HG03196 (cell line): ENCODE data around the gene PPP1R9B.

Source experiments
- ATAC-seq: cut with Tn5 transposase; IDR thresholded peaks from one replicate; pipeline ENCODE4 v1.9.1; 2021; ENCODE audit not compliant: unreplicated experiment

The PPP1R9B gene

DNA sequence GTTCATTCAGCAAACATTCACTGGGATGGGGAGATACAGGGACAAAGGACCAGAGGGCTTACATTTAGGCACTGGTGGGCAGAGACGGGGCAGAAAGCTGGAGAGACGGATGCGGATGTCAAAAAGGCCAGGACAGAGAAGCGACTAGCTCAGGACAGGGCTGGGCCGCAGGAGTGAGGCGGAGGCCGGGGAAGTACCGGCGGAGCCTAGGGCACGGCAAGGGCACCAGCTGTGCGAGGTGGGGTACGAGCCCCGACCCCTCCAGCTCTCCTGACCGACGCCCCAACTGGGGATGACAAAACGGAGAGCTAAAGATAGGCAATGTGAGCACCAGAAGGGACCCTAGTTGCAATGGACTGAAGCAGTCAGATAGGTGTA, 11.4 kb upstream of the PPP1R9B start:
- ATAC-seq, result no peak

DNA sequence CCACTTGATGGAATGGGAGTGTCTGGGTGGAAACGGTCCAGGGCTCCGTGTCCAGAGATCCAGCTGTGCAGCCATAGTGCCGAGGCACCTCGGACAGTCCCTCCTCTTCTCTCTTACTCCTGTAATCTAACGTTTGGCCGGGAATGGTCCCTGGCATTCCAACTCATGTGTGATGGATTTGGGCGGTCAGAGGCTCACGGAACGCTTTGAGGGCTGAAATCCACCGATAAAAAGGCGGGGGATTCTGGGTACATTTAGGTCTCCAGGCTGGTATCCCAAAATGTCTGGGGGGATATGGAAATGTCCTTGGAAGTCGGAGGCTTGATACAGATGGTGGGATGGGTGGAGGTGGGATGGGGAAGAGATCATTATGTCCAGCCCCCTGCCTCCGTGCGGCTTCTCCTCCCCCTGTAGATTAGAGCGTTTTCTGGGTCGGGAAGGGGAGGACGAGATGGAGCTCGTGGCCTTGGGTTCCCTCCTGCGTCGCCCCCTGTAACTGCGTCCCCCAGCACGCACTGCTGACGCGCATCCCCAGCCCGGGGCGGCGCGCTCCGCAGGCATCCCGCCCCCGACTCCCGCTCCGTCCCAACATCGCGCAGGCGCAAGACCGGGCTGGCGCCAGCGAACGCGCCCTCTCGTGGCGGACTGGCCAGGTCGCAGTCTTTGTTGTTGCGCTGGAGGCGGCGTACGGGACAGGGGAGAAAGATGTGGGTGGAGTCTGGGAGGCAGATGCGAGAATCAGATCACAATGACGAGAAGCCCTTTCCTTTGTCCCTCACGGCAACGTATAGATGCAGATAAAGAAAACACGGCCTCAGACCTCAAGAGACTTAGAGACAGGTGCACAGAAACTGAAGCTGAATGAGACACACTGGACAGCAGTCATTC, 10.8 kb upstream of the PPP1R9B start:
- ATAC-seq, result peak; percentile 73

DNA sequence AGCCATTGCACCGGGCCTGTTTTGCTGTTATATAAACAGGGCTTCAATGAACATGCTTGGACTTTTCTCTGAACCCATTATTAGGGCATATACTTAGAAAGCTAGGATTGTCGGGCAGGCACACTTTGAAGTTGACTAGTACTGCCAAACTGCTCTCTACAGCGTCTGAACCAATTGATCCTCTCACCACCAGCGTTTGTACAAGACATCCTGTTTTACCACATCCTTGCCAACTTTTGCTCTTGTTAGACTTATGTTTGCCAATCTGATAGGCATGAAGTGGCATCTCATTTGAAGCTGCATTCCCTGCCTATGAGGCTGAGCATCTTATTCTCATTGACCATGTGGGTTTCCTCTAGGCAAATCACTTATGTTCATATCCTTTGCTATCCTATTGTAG, 7.4 kb upstream of the PPP1R9B start:
- ATAC-seq, result no peak

DNA sequence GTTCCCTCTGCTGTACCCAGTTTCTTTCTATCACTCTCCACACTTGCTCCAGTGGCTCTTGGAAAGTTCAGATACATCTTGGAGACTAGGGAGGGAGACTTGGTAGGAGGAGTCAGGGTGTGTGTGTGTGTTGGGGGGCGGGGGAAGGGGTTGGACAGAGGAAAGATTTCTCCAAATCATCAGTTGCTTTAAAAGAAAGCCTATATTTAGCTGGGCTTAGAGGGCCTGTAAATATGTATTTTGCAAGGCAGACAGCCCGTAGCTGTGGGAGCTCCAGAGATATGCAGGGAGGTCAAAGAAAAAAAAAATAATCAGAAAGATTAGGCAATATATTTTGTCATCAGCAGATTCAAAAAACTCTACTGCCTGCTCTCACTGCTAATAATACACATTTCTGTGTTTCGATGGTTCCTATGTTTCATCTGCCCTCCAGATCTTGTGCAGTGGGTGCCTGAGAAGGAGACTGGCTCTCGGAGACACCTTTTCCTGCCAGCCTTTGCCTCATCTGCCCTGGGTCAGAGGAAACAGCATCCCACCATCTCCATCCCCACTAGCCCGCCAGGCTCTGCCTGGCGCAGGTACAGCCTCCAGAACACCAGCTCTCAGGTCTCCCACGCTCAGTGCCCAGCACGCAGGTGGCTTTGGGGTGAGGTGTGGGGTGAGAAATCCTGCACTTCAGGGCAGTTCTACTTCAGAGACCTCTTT, 4.8 kb upstream of the PPP1R9B start:
- no peak for ATAC-seq

DNA sequence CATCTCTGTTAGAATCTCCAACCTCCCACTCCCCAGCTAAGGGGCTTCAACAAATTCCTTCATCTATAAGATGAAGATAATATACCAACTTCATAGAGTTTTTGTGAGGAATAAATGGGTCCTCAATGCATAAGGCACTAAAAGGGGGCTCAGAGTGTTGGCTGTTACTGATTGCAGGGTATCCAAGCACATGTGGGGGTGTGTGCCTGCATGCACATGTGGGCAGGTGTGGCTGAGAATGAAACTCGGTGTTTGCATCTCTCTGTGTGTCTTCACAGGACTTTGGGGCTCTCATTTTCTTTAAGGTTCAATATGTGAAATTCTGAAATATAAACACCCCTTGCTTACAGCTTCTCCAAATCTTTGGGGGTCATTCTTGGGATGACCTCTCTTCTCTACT, 4.1 kb upstream of the PPP1R9B start:
- ATAC-seq, result no peak

DNA sequence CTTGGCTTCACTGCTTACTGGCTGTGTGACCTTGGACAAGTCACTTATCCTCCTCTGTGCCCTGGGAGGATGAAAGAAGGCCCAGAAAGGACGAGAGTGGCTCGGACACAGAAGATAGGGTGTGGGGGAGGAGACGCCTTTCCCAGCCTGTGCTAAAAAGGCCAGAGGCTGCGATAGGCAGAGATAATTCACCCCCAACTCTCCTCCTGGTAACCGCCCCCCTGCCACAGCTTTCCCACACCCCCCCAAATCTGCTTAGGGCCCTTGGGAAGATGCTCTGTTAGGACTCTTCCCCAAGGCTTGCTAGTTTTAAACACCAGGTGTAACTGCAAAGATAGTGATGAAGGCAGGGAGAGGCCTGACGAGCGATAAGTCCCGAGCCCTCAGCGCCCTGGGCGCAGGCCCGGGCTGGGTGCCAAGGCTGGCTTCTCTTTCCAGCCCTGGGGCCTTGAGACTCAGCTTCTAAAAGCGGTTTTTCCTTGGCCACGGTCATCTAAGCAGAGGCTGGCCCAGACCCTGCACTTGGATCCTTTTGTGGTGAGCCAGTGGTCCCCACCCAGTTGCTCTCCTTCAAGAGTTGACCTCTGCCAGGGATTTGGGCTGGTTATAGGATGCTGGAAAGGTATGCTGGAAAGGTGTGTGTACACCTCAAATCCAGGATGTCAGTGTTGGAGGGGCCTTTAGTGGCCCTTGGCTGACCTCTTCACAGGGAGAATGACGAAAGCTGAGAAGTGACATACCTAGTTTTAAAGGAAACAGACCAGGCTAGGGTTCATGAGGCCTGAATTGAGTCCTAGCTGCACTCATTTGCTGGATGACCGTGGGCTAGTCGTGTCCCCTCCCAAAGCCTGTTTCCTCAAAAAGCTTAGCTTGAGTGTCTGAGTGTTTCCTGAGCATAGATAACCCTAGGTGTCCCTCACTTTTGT, 3.4 kb upstream of the PPP1R9B start:
- no peak for ATAC-seq

DNA sequence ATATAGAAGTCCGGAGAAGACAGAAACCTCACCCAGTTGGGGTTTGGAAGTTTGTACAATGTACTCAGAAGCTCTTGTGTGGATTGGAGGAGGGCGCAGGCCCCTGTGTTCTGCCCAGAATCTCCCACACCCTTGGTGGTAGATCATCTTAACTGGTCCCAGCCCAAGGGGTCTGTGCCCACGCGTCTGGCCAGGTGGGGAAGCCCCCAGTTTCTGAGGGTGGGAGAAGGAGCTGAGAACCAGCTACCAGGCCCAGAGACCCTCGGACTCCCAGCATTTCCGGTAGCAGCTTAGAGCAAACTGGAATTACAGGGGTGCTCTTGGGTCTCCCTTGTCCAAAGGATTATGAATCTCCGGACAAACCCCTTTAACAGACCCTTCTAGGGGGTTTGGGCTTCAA, 2.3 kb upstream of the PPP1R9B start:
- ATAC-seq, result no peak

DNA sequence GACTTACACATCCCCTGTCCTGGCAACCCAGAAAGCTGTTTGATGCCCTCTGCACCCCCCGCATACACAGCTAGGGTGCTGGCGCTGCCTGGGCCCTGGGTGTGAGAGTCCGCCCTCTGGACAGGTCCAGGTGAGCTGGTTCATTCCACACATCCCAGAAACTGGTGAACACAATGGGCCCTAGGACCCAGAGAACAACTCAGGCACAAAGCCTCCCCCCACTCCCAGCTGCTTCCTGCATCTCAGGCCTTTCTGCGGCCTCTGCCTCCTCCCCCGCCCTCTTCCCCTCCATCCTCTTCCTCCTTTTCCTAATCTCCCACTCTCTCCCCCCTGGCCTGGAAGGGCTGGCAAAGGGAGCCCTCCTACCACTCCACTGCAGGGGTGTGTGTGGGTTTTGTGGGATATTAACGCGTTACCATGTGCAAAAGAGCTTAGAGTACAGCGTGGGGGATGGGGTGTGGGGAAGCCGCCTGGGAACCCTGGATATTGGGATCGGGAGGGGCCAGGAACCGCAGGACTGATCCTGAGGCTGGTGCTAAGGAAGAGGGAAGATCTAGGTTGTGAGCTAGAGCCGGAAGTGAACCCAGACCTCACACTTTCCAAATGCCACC, 1.6 kb upstream of the PPP1R9B start:
- peak; percentile 26 for ATAC-seq

DNA sequence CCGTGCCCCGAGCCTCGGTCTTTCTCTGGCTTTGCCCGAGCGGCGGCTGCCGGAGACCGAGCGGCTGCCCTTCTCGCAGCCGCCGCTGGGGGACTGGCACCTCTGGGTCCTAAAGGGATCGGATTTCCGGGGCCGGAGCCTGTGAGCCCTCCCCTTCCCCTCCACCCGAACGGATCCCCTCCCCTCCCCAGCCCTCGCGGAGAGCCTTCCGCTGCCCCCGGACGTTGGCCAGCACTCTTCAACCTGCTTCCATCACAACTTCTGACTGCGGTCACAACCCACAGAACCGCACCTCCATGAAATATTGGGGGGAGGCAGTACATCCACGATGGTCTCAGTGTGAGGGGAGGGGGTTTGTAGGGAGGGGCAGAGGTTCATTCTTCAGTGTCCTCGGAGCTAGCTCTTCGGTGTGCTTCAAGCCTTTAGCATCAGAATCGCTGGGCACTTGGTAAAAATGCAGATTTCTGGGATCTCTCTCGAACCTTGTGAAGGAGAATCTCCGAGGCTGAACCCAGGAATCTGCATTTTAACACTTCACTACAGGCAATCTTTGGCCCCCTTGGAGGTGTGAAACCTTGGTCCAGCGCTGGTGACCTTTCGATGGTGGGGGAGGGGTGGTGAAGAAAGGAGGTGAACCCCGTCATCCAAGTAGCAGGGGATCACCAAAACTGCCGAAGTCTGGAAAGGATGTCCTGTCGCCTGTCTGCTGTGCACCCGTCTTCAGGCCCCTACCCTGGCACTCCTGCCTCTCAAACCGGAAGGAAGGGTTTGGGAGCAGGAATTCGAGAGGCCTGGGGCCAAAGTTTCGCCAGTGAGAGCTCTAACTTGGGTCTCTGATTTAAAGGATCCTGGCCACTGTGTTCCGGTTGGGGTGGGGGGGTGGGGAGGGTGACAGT, 812 bp upstream of the PPP1R9B start:
- peak; percentile 40 for ATAC-seq

DNA sequence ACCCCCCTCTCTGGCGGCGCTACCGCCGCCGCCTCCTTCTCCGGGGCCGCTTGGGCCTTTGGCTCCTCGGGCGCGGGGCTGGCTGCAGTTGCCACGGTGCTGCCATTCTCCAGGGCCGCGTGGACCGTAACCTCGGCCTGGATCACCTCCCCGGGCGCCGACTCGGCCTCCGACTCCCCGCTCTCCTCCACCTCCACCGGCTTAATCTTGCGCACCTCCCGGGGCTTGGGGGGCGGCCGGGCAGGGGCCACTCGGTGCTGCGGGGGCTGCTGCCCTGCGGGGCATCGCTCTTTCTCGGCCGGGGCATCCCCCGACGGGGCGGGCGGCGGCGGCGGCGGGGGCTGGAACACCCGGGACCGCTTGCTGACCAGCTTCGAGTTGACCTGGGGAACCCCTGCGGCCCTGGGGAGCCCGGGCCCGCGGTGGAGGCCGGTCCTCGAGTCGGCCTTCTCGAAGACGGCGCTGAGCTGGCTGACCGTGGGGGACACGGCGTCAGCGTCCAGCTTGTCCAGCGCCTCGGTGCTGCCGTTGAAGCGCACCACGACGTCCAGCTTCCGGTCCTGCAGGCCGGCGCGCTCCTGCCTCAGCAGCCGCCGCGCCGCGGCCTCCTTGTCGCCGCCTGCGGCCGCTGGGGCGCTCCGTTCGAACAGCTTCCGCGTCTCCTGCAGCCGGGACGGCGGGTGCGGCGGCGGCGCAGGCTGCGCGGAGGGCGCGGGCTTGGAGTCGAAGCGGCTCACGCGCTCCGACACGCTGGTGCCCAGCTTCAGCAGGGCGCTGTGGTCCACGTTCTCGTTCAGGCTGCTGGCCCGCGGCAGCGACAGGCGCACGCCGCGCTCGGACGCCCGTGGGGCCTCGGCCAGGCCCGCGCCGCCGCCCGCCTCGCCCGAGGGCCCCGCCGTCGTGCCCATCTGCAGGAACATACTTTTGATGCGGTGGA, 792 bp downstream of the PPP1R9B start:
- ATAC-seq, result no peak

DNA sequence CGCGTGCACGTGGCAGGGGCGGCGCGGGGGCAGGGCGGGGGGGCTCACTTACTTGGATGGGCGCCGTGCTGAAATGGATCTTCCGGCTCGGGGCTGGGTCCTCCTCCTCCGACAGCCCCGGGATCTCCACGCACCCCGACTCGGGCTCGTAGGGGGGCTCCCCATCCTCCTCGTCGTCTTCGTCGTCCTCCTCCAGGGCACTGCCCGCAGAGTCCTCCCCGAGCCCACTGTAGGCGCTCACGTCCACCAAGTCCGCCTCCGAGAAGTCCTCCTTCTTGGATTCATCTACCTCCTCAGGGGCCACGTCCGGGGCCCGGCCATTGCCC, 1.4 kb downstream of the PPP1R9B start:
- no peak for ATAC-seq

DNA sequence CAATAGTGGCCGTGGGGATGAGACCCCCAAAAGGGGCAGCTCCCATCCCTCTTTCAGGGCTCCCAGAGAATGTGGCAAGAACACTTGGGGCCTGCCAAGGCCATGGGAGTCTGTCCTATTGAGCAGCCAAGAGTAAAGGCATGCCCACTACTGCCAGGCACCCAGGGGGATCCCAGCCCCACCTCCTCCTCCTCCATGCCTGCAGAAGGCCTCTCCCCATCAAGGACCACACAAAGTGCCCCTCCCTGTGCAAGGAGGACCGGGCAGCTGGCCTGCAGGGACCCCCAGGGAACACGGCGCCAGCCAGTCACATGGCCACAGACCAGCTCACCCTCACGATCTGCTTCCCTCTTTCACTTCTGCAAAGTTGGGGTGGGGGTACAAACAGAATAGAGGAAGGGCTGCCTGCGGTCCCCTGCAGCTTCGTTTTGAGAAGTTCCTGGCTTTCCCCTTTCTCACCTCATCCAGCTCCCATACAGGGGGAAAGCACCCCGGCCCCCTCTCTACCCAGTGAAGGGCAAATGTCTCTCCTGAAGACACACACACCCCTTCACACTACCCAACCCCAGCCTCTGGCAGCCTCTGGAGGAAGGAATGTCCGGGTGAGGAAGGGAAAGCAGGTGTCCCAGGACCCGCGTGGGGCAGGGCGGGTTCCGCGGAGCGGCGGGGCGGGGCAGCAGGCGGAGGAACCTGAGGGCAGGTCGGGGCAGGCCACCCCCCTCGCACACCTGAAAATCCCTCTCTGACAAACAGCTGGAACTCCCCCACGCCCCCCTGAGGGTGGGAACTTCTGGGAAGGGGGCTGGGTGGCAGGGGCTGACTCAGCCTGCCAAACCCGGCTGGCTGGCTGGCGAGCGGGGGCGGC, 2.0 kb downstream of the PPP1R9B start:
- ATAC-seq, result peak; percentile 23

DNA sequence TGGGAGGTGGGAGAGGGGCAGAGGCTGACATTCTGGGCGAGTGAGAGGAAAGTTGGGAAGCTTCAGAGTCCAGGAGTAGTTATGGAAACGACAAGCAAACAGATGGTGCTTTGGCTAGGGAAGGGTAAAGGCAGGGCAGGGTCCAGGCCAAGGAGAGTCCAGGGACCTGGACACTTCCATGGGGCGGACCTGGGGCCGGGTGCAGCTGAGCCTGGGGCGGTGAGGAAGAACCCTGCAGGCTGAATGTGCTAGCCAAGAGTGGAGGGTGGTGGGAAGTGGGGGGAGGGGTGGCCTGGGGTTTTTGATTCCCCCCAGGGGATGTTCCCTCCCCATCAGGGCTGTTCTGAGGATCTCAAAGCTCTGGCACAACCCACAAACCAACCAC, 2.6 kb downstream of the PPP1R9B start:
- ATAC-seq, result no peak

DNA sequence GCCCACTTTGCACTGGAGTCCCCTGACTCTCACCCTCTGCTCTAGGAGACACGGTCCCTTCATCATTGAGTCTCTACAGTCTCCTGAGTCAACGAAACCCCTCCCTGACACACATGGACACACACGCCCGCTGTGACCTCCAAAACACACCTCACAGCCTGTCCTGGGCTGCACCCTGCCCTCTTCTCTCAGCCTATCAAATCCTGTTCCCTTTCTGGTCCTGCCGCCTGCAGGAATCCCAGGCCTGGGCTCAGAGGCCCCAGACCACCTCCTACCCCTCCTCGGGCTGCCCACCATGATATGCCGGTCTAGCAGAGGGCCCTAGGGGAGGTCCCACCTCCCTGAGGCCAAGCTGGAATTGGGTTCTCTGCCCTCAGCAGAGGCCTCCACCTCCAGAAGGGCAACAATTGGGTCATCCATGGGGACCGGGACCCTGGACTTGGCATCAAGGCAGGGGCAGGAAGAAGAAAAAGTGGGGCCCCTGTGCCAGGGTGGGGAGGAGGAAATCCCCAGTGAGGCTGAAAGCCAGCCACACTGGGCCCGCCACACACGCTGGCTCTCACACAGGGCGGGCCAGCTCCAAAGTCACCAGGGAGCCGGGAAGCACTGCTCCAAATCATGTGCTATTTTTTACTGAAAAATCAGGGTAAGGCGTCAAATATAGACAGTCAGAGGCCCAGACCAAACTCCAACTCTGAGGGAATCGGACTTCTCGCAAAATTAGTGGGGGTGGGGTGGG, 3.4 kb downstream of the PPP1R9B start:
- ATAC-seq, result no peak

DNA sequence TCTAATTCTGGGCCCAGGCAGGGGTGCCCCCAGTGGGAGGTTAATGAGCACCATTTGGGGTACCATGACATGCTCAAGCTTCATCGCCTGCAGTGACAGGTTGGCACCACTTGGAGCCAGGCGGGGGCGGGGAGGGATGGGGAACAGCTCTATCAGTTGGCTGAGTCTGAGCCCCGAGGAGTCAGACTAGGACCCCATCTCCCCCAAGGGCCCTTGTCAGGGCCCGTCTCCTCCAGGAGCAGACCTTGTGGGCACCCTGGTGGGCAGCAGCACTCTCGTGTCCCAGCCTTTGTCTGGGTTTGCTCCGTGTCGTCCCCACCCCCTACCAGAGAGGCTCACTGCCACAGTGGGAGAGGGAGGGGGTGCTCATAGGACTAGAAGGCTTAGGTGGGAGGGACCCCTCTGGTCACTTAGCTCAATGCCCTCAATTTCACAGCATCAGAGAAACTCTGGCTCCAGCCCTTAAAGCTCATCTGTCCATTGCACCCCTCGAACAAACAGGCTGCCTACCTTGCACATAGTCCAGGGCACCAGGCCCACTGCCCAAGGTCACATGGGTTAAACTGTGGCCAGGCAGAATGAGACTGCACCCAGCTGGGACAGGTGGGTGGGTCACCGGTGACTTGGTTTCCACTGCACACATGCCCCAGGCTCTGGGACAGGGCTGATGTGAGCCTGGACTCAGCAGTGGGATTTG, 4.1 kb downstream of the PPP1R9B start:
- ATAC-seq, result no peak

DNA sequence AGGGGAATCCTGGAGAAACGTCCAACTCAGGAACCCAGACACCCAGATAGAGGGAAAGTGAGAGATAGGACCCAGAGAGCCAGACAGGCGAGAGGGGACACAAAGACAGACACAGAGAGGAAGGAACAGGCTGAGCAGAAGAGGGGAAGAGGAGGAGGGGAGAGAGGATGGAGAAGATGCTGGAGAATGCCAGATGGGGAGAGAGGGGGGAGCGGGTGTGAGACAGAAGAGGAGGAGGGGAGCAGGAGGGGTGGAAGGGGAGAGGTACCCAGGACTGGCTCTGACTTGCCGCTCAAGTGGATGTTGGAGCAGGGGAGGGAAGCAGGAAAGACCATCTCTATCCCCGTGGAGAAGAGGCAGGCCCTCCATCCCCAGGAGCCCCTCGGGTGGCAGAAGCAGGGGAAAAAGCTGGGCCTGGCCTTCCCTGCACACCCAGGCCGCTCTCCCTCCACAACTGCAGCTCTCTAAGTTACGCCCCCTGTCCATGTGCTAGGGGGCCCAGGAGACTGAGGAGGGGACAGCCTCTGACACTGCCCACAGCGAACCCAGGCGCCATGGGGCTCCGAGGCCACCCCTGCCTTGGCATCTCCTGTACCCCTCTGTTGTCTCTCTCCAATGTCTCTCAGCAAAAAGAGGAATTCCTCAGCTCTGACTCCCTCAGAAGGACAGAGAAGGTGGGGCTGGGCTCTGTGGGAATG, 4.8 kb downstream of the PPP1R9B start:
- ATAC-seq, result no peak
